ENCODE results near the gene PIAS2. TPM values are rescaled to one million over a fixed set of nuclear protein-coding genes. Genes with fewer than 3 reads are reported as not detected.

Gene PIAS2
- total and polyA plus RNA-seq, 9 of the 15 experiments (the other 6 are each of a cell fraction or from before 2014, with no cell fraction given) = 2.9 to 23.9 (median 12.0) TPM

DNA sequence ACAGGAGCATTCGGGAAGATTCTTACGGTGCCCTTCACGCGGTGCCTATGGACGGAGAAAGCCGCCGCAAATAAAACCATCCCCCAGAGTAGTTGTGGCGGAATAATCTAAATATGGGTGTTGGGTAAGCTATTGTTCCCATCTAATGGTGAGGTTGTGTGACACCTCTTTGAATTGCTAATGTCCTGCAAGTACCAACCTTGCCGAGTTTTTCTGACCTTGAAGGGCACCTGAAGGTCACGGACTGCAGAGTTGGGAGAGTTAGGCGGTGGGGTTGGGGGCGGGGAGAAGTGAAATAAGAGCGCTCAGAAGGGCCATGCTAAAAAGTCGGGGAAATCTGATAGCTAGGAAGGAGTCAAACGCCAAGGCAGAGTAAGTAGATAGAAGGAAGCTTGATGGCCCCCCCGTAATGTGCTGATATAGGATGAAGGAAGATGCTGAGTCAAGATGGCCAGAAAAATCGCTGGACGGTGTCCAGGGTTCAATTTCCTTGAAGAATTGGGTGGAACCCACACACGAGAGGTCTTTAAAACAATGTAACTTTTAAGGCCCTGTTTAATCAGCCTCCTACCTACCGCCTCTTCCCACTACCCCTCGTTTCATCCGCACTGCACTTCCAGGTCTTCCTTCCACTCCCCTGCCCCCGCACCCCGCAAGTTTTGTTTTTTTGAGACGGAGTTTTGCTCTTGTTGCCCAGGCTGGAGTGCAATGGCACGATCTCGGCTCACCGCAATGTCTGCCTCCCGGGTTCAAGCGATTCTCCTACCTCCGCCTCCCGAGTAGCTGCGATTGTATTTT, 695 bp upstream of the PIAS2 start:
- POLR2A ChIA-PET = interaction anchor here (0.6 to 1.2 kb wide), 4 partner anchors 11 to 30 kb away, joined by 3 to 4 read pairs (median 3); no protein-coding TSS in a partner anchor
- ATAC-seq = peak; percentile 78
- TF ChIP-seq NR2C2 (CRISPR knock-in tag; IDR thresholded peaks at IDR 0.05) (no peak), NR2C2 (tag; IDR thresholded peaks at IDR 0.05) (peak; percentile 40; the same call in 1 of the 2 replicates), NFRKB (IDR thresholded peaks at IDR 0.05; ENCODE audit: low read depth) (peak; percentile 76; the same call in 1 of the 2 replicates), POLR2A (conservative IDR thresholded peaks at IDR 0.05) (peak; percentile 9; the same call in 1 of the 2 replicates), MAFG (tag; conservative IDR thresholded peaks at IDR 0.05) (peak; percentile 74), YY1 (IDR thresholded peaks at IDR 0.05; ENCODE audit: borderline replicate concordance in 1 of 3, control insufficient read depth in 1 of 3, extremely low read depth in 1 of 3, insufficient read depth in 3 of 3, insufficient read length in 1 of 3, insufficient replicate concordance in 2 of 3, low read depth in 1 of 3, low read length in 2 of 3) (peak in 1 of 3 experiments; percentile 17), NUFIP1 (IDR thresholded peaks at IDR 0.05; ENCODE audit: partially characterized antibody) (no peak), CBX1 (IDR thresholded peaks at IDR 0.05; ENCODE audit: low read depth) (0 out of 2 replicates have a peak, but pooled peaks have one; percentile 8), ZNF324 (CRISPR knock-in tag; IDR thresholded peaks at IDR 0.05) (no peak), RBBP5 (IDR thresholded peaks at IDR 0.05; ENCODE audit: borderline replicate concordance, insufficient read depth, low read length, poor library complexity, severe bottlenecking) (peak; percentile 9), MAFF (IDR thresholded peaks at IDR 0.05; ENCODE audit: low read length) (peak; percentile 68; the same call in 1 of the 2 replicates), ZNF316 (IDR thresholded peaks at IDR 0.05) (peak; percentile 90)
- TF ChIP-seq, protein P1, sequence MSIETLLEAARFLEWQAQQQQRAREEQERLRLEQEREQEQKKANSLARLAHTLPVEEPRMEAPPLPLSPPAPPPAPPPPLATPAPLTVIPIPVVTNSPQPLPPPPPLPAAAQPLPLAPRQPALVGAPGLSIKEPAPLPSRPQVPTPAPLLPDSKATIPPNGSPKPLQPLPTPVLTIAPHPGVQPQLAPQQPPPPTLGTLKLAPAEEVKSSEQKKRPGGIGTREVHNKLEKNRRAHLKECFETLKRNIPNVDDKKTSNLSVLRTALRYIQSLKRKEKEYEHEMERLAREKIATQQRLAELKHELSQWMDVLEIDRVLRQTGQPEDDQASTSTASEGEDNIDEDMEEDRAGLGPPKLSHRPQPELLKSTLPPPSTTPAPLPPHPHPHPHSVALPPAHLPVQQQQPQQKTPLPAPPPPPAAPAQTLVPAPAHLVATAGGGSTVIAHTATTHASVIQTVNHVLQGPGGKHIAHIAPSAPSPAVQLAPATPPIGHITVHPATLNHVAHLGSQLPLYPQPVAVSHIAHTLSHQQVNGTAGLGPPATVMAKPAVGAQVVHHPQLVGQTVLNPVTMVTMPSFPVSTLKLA (conservative IDR thresholded peaks at IDR 0.05) = 0 out of 4 replicates have a peak, but pooled peaks of 1 of the 2 experiments have one; percentile 23
- TF ChIP-seq, protein P2, sequence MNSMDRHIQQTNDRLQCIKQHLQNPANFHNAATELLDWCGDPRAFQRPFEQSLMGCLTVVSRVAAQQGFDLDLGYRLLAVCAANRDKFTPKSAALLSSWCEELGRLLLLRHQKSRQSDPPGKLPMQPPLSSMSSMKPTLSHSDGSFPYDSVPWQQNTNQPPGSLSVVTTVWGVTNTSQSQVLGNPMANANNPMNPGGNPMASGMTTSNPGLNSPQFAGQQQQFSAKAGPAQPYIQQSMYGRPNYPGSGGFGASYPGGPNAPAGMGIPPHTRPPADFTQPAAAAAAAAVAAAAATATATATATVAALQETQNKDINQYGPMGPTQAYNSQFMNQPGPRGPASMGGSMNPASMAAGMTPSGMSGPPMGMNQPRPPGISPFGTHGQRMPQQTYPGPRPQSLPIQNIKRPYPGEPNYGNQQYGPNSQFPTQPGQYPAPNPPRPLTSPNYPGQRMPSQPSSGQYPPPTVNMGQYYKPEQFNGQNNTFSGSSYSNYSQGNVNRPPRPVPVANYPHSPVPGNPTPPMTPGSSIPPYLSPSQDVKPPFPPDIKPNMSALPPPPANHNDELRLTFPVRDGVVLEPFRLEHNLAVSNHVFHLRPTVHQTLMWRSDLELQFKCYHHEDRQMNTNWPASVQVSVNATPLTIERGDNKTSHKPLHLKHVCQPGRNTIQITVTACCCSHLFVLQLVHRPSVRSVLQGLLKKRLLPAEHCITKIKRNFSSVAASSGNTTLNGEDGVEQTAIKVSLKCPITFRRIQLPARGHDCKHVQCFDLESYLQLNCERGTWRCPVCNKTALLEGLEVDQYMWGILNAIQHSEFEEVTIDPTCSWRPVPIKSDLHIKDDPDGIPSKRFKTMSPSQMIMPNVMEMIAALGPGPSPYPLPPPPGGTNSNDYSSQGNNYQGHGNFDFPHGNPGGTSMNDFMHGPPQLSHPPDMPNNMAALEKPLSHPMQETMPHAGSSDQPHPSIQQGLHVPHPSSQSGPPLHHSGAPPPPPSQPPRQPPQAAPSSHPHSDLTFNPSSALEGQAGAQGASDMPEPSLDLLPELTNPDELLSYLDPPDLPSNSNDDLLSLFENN (IDR thresholded peaks at IDR 0.05; ENCODE audit: low read depth in 2 of 2, low read length in 2 of 2) = peak in 1 of 2 experiments; percentile 75; a peak in 1 of 4 replicates

More for the DNA sequence above, 695 bp upstream of the PIAS2 start:
- H3K27ac ChIP-seq (ENCODE audit: extremely low read depth, low read depth, low read length) = peak overlapping the region; percentile 94
- DNase-seq (ENCODE audit: extremely low read depth in 1 of 4, low spot score in 3 of 4) (peak; percentile 25 to 78 (median 50)), FAIRE-seq (peak; percentile 86)
- no peaks in the 10 kb centered on the region for H3K27me3 ChIP-seq (ENCODE audit: control insufficient read depth in 2 of 2, insufficient read depth in 2 of 2, low read length in 2 of 2)
- peaks cover 40% of the 10 kb centered on the region for H3K79me2 ChIP-seq (ENCODE audit: control insufficient read depth, insufficient read depth, low read length)
- 0 out of 2 replicates have a peak, but pooled peaks cover 4% of the 10 kb centered on the region for H4K20me1 ChIP-seq (replicated peaks; ENCODE audit: control insufficient read depth, insufficient read depth, low read length)
- H3K9me1 ChIP-seq (ENCODE audit: control insufficient read depth, insufficient read depth, low read length) = no peaks in the 10 kb centered on the region
- no peaks in the 10 kb centered on the region for H3K36me3 ChIP-seq (ENCODE audit: control insufficient read depth, insufficient read depth, low read length)
- peak overlapping the region; percentile 90 for H2AFZ ChIP-seq (ENCODE audit: low read depth, low read length)
- no peaks in the 10 kb centered on the region for H3K9me3 ChIP-seq (replicated peaks; ENCODE audit: control insufficient read depth, insufficient read depth, low read depth, low read length)
- peak overlapping the region; percentile 87 to 93 for H3K9ac ChIP-seq (ENCODE audit: insufficient read depth in 1 of 2, low read depth in 2 of 2, low read length in 2 of 2)
- CTCF ChIA-PET (ENCODE audit: low intra/inter-chr PET ratio) = no interaction called here
- in situ Hi-C loops (cut with MboI) = no loop called here
- peak overlapping the region; percentile 93 for H3K4me2 ChIP-seq (ENCODE audit: insufficient read depth, low read length)
- 7% methylated on average over 20 of the region's 33 CpGs for WGBS (ENCODE audit: insufficient coverage, low coverage, missing lambda C conversion rate)
- TSS peak; percentile 85 for BruUV-seq (replicated peaks)
- intact Hi-C loops (cut with micrococcal nuclease) = no loop called here
- H3K4me3 ChIP-seq = peak overlapping the region; percentile 75
- H3K4me1 ChIP-seq (replicated peaks in 1 of 2; ENCODE audit: control insufficient read depth in 2 of 2, insufficient read depth in 2 of 2, low read length in 2 of 2) = peaks cover 10 to 12% of the 10 kb centered on the region in 2 experiments; a peak in 4 of 5 replicates
